GM23338 (cell line): Measurements from ENCODE around the gene CCDC12. TPM values are rescaled to one million over a fixed set of nuclear protein-coding genes. Genes with fewer than 3 reads are reported as not detected.
A peak's percentile ranks its signal among the peaks of the same experiment; 100 is the strongest.

Experiments used
- ATAC-seq: fragments of 200-7000 bp; cut with Tn5 transposase; 3 replicates; pipeline ENCODE4 v1.9.1; 2020
- DNase-seq: peaks from one replicate; pipeline ENCODE4 v3.0.0-alpha.2; 2015; ENCODE audit warnings: low spot score
- H2AFZ ChIP-seq: fragments of 200-600 bp; sonication (generic); 2 replicates; pipeline ENCODE4 v1.8.0; 2016; ENCODE audit warnings: antibody characterized with exemption, mild to moderate bottlenecking, moderate library complexity
- H3F3A ChIP-seq: fragments of 200-600 bp; sonication (generic); replicated peaks from 2 replicates; pipeline ENCODE4 v1.8.0; 2017; ENCODE audit warnings: antibody characterized with exemption, mixed run types, low read depth
- H3K27ac ChIP-seq: fragments of 200-600 bp; sonication (generic); 2 replicates; pipeline ENCODE4 v1.6.1; 2016; ENCODE audit warnings: low read depth
- H3K27me3 ChIP-seq: fragments of 200-600 bp; sonication (generic); 2 replicates; pipeline ENCODE4 v1.8.0; 2016; ENCODE audit warnings: mild to moderate bottlenecking, mixed run types, moderate library complexity; ENCODE audit not compliant: insufficient read depth
- H3K36me3 ChIP-seq: fragments of 200-600 bp; sonication (generic); 2 replicates; pipeline ENCODE4 v1.8.0; 2016; ENCODE audit warnings: mild to moderate bottlenecking; ENCODE audit not compliant: insufficient read depth
- H3K4me1 ChIP-seq: fragments of 200-600 bp; sonication (generic); 2 replicates; pipeline ENCODE4 v1.8.0; 2016; ENCODE audit warnings: mild to moderate bottlenecking, moderate library complexity; ENCODE audit not compliant: insufficient read depth
- H3K4me2 ChIP-seq: fragments of 200-600 bp; sonication (generic); 2 replicates; pipeline ENCODE4 v1.7.1; 2017; ENCODE audit warnings: mixed run types
- H3K4me3 ChIP-seq: fragments of 200-600 bp; sonication (generic); 2 replicates; pipeline ENCODE4 v1.6.1; 2016; ENCODE audit warnings: mixed run types
- H3K79me2 ChIP-seq: fragments of 200-600 bp; sonication (generic); replicated peaks from 2 replicates; pipeline ENCODE4 v1.8.0; 2017; ENCODE audit warnings: mild to moderate bottlenecking; ENCODE audit not compliant: insufficient read depth
- H3K9me2 ChIP-seq: fragments of 200-600 bp; sonication (generic); 2 replicates; pipeline ENCODE4 v1.8.0; 2017; ENCODE audit not compliant: insufficient read depth
- H4K20me1 ChIP-seq: fragments of 200-600 bp; sonication (generic); replicated peaks from 2 replicates; pipeline ENCODE4 v1.8.0; 2017; ENCODE audit warnings: mild to moderate bottlenecking; ENCODE audit not compliant: insufficient read depth
- H3K27ac Mint-ChIP-seq: 2 replicates; pipeline ENCODE4 v1.8.0; 2020; ENCODE audit warnings: inconsistent platforms, mild to moderate bottlenecking, moderate library complexity, mixed read lengths
- H3K27me3 Mint-ChIP-seq: 3 replicates; pipeline ENCODE4 v1.8.0; 2022; ENCODE audit warnings: low read depth, mild to moderate bottlenecking, moderate library complexity, mixed read lengths, inconsistent platforms; ENCODE audit not compliant: insufficient read depth, poor library complexity
- H3K36me3 Mint-ChIP-seq: 3 replicates; pipeline ENCODE4 v1.8.0; 2021; ENCODE audit warnings: low read depth, mild to moderate bottlenecking, inconsistent platforms, moderate library complexity, mixed read lengths
- H3K4me1 Mint-ChIP-seq: 3 replicates; pipeline ENCODE4 v1.8.0; 2020; ENCODE audit warnings: mild to moderate bottlenecking, inconsistent platforms, mixed read lengths
- H3K4me3 Mint-ChIP-seq: 3 replicates; pipeline ENCODE4 v1.8.0; 2021; ENCODE audit warnings: moderate library complexity, mild to moderate bottlenecking, inconsistent platforms, mixed read lengths
- H3K9me3 Mint-ChIP-seq: 3 replicates; pipeline ENCODE4 v1.8.0; 2020; ENCODE audit warnings: moderate library complexity, mild to moderate bottlenecking, inconsistent platforms, mixed read lengths
- CREB1 ChIP-seq: fragments of 250-450 bp; sonication (Bioruptor Pico); IDR thresholded peaks from 2 replicates; pipeline ENCODE4 v1.5.0; 2020; ENCODE audit warnings: low read depth, mild to moderate bottlenecking, moderate library complexity
- CTCF ChIP-seq, 2 experiments: fragments of 200-600 bp in 1 of 2; sonication (generic) in 1 of 2; conservative IDR thresholded peaks; 2 replicates each; pipeline versions ENCODE4 v1.5.1 to v1.6.1; 2016 to 2017; ENCODE audit warnings: antibody characterized with exemption in 2 of 2, low read depth in 2 of 2, mild to moderate bottlenecking in 2 of 2, moderate library complexity in 1 of 2
- ETS1 ChIP-seq: IDR thresholded peaks from 2 replicates; pipeline ENCODE4 v1.6.1; 2016; ENCODE audit warnings: antibody characterized with exemption
- EZH2 ChIP-seq: fragments of 200-600 bp; sonication (generic); IDR thresholded peaks from one replicate; pipeline ENCODE4 v1.8.0; 2017; ENCODE audit warnings: antibody characterized with exemption, mild to moderate bottlenecking, low read depth; ENCODE audit not compliant: unreplicated experiment
- EZH2phosphoT487 ChIP-seq: fragments of 200-600 bp; sonication (generic); IDR thresholded peaks from one replicate; pipeline ENCODE4 v1.8.1; 2018; ENCODE audit warnings: antibody characterized with exemption; ENCODE audit not compliant: unreplicated experiment
- JUNB ChIP-seq: IDR thresholded peaks from one replicate; pipeline ENCODE4 v1.6.1; 2016; ENCODE audit warnings: antibody characterized with exemption; ENCODE audit not compliant: unreplicated experiment
- NANOG ChIP-seq: IDR thresholded peaks from 2 replicates; pipeline ENCODE4 v1.6.1; 2016; ENCODE audit warnings: antibody characterized with exemption, borderline replicate concordance
- POLR2AphosphoS5 ChIP-seq: IDR thresholded peaks from 2 replicates; pipeline ENCODE4 v1.6.1; 2016; ENCODE audit warnings: antibody characterized with exemption, low read depth
- STAT1 ChIP-seq: IDR thresholded peaks from one replicate; pipeline ENCODE4 v1.6.1; 2016; ENCODE audit warnings: antibody characterized with exemption; ENCODE audit not compliant: unreplicated experiment
- ZNF114 ChIP-seq: fragments of 250-450 bp; sonication (Bioruptor Pico); IDR thresholded peaks from 2 replicates; pipeline ENCODE4 v1.5.0; 2020; ENCODE audit warnings: mild to moderate bottlenecking, moderate library complexity
- ZNF331 ChIP-seq: fragments of 250-450 bp; sonication (Bioruptor Pico); IDR thresholded peaks from 2 replicates; pipeline ENCODE4 v1.5.0; 2020; ENCODE audit warnings: low read depth, mild to moderate bottlenecking, moderate library complexity
- polyA plus RNA-seq: library from polyadenylated mRNA; unstranded; fragments of >200 nt; fragmentation: Nextera tagmentation; extraction: Ambion mirVana; gene quantifications from 2 replicates; pipeline ENCODE4 v1.2.1, GENCODE V29; 2016
- total RNA-seq: library from RNA; depleted of rRNA; stranded (reverse); fragments of >200 nt; shearing (Covaris generic); gene quantifications from 2 replicates; pipeline ENCODE4 v1.2.3, GENCODE V29; 2014

CCDC12 gene
- total and polyA plus RNA-seq, 2 experiments from 2014 or later, result 42.9 to 133 TPM

- no peak overlapping the region for H3K4me2 ChIP-seq
- Mint-ChIP-seq H3K27ac (no peak overlapping the region), H3K4me3 (no peak overlapping the region; the same call in 2 of the 3 replicates), H3K9me3 (no peaks in the 10 kb centered on the region), H3K4me1 (peaks cover 2% of the 10 kb centered on the region; the same call in 2 of the 3 replicates), H3K27me3 (peaks cover 16% of the 10 kb centered on the region), H3K36me3 (peaks cover 9% of the 10 kb centered on the region; the same call in 2 of the 3 replicates)
- peak; percentile 93 for DNase-seq
- ATAC-seq, result peak; percentile 91
- H3K9me2 ChIP-seq, result no peaks in the 10 kb centered on the region
- TF ChIP-seq CREB1 (CRISPR knock-in tag) (0 out of 2 replicates have a peak, but pooled peaks have one; percentile 56), POLR2AphosphoS5 (no peak), CTCF (conservative IDR thresholded peaks at IDR 0.05; ENCODE audit: low read depth in 2 of 2) (peak; percentile 81 to 99)
- no peaks in the 10 kb centered on the region for H3F3A ChIP-seq
- no peak overlapping the region for H2AFZ ChIP-seq
- no peaks in the 10 kb centered on the region for H3K27me3 ChIP-seq
- no peaks in the 10 kb centered on the region; the same call in 1 of the 2 replicates for H4K20me1 ChIP-seq
- no peak overlapping the region for H3K27ac ChIP-seq
- no peaks in the 10 kb centered on the region; the same call in 1 of the 2 replicates for H3K36me3 ChIP-seq
- H3K4me1 ChIP-seq, result no peaks in the 10 kb centered on the region
- H3K79me2 ChIP-seq, result no peaks in the 10 kb centered on the region
- H3K4me3 ChIP-seq, result no peak overlapping the region
Observed at GRCh38 chr3:46998121-46998851, 21.7 kb upstream of the CCDC12 start.

GRCh38 chr3:46997453-46998091, 21.0 kb upstream of the CCDC12 start:
- H3K4me2 ChIP-seq, result no peak overlapping the region
- H3F3A ChIP-seq, result no peaks in the 10 kb centered on the region
- H3K9me2 ChIP-seq, result no peaks in the 10 kb centered on the region
- Mint-ChIP-seq H3K9me3 (no peaks in the 10 kb centered on the region), H3K4me3 (no peak overlapping the region), H3K27ac (no peak overlapping the region), H3K4me1 (peaks cover 5% of the 10 kb centered on the region; the same call in 2 of the 3 replicates), H3K27me3 (peaks cover 16% of the 10 kb centered on the region), H3K36me3 (peaks cover 6% of the 10 kb centered on the region; the same call in 2 of the 3 replicates)
- no peak overlapping the region for H3K4me3 ChIP-seq
- H4K20me1 ChIP-seq, result no peaks in the 10 kb centered on the region; the same call in 1 of the 2 replicates
- no peak overlapping the region for H3K27ac ChIP-seq
- H3K79me2 ChIP-seq, result no peaks in the 10 kb centered on the region
- ATAC-seq (no peak), DNase-seq (no peak)
- H3K27me3 ChIP-seq, result no peaks in the 10 kb centered on the region
- H3K36me3 ChIP-seq, result no peaks in the 10 kb centered on the region; the same call in 1 of the 2 replicates
- no peak overlapping the region for H2AFZ ChIP-seq
- H3K4me1 ChIP-seq, result no peaks in the 10 kb centered on the region
- no peak for TF ChIP-seq ETS1
- no peak for TF ChIP-seq CTCF (conservative IDR thresholded peaks at IDR 0.05; ENCODE audit: low read depth in 2 of 2)
- TF ChIP-seq STAT1, result no peak
- no peak for TF ChIP-seq ZNF331 (CRISPR knock-in tag)
- no peak for TF ChIP-seq JUNB
- no peak for TF ChIP-seq ZNF114 (CRISPR knock-in tag)
- TF ChIP-seq EZH2phosphoT487, result no peak
- no peak for TF ChIP-seq NANOG
- TF ChIP-seq EZH2, result no peak
